HL-60 (cell line): ENCODE results near the gene SEPTIN12.

ENCODE experiments used
- DNase-seq, 2 experiments: peaks; one replicate each; pipeline ENCODE4 v3.0.0-alpha.2; 2010 to 2020; ENCODE audit warnings: low read depth in 1 of 2, low spot score in 1 of 2
- H3K27ac ChIP-seq: fragments of 250-450 bp; sonication (Bioruptor Pico); replicated peaks from 2 replicates; pipeline ENCODE4 v1.5.1; 2020; ENCODE audit warnings: mild to moderate bottlenecking, moderate library complexity
- H3K27me3 ChIP-seq: fragments of 250-450 bp; sonication (Bioruptor Pico); 2 replicates; pipeline ENCODE4 v1.5.1; 2021; ENCODE audit warnings: mild to moderate bottlenecking, moderate library complexity; ENCODE audit not compliant: insufficient read depth, poor library complexity, severe bottlenecking
- H3K4me3 ChIP-seq: replicated peaks from 2 replicates; pipeline ENCODE4 v1.5.1; 2011; ENCODE audit warnings: mild to moderate bottlenecking, control low read depth, low read length; ENCODE audit not compliant: insufficient read depth
- GABPA ChIP-seq: IDR thresholded peaks from 2 replicates; pipeline ENCODE4 v1.6.1; 2012; ENCODE audit warnings: low read depth
- POLR2AphosphoS5 ChIP-seq: IDR thresholded peaks from 2 replicates; pipeline ENCODE4 v1.6.1; 2012; ENCODE audit warnings: low read depth
- SPI1 ChIP-seq: IDR thresholded peaks from 2 replicates; pipeline ENCODE4 v1.6.1; 2012; ENCODE audit warnings: low read depth, mild to moderate bottlenecking, borderline replicate concordance
- TF ChIP-seq, protein P1 (sequence below): IDR thresholded peaks from 2 replicates; pipeline ENCODE4 v1.6.1; 2012; ENCODE audit warnings: low read depth; ENCODE audit not compliant: insufficient replicate concordance
- TF ChIP-seq, protein P2 (sequence below): IDR thresholded peaks from one replicate; pipeline ENCODE4 v1.5.1; 2011; ENCODE audit warnings: low read length, control low read depth, inconsistent platforms; ENCODE audit not compliant: insufficient read depth

Gene SEPTIN12

DNA sequence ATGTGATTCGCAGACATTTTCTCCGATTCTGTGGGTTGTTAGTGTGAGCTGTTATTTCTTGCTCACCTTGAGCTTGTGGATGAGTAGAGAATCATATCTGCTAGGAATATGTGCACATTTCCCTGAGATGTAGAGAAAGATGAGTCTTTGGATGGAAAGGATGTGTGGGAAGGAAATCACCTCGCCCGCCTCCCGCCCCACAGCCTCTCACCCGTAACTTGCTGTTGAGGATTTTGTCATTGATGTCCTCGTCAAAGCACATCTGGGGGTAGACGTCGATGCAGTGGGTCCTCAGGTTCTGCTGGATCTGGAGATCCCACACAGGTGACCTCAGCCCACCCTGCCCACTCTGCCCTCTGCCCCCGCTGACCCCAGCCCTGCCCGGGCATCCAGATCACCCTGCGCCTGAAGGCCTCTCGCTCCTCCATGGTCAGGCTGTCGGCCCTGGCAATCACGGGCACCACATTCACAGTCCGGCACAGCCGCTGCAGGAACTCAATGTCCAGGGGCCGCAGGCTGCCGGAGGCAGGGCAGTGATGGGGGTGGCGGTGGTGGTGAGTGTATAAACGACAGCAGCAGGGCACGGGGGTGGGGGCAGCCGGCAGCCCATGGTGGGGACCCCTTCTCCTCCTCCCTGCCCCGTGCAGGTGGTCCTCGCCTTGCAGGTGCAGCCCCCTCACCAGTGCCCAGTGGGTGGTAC lies 4.7 kb downstream of the SEPTIN12 start:
- TF ChIP-seq, protein P1, sequence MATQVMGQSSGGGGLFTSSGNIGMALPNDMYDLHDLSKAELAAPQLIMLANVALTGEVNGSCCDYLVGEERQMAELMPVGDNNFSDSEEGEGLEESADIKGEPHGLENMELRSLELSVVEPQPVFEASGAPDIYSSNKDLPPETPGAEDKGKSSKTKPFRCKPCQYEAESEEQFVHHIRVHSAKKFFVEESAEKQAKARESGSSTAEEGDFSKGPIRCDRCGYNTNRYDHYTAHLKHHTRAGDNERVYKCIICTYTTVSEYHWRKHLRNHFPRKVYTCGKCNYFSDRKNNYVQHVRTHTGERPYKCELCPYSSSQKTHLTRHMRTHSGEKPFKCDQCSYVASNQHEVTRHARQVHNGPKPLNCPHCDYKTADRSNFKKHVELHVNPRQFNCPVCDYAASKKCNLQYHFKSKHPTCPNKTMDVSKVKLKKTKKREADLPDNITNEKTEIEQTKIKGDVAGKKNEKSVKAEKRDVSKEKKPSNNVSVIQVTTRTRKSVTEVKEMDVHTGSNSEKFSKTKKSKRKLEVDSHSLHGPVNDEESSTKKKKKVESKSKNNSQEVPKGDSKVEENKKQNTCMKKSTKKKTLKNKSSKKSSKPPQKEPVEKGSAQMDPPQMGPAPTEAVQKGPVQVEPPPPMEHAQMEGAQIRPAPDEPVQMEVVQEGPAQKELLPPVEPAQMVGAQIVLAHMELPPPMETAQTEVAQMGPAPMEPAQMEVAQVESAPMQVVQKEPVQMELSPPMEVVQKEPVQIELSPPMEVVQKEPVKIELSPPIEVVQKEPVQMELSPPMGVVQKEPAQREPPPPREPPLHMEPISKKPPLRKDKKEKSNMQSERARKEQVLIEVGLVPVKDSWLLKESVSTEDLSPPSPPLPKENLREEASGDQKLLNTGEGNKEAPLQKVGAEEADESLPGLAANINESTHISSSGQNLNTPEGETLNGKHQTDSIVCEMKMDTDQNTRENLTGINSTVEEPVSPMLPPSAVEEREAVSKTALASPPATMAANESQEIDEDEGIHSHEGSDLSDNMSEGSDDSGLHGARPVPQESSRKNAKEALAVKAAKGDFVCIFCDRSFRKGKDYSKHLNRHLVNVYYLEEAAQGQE: no peak
- TF ChIP-seq GABPA (no peak), POLR2AphosphoS5 (no peak), SPI1 (no peak)
- TF ChIP-seq, protein P2, sequence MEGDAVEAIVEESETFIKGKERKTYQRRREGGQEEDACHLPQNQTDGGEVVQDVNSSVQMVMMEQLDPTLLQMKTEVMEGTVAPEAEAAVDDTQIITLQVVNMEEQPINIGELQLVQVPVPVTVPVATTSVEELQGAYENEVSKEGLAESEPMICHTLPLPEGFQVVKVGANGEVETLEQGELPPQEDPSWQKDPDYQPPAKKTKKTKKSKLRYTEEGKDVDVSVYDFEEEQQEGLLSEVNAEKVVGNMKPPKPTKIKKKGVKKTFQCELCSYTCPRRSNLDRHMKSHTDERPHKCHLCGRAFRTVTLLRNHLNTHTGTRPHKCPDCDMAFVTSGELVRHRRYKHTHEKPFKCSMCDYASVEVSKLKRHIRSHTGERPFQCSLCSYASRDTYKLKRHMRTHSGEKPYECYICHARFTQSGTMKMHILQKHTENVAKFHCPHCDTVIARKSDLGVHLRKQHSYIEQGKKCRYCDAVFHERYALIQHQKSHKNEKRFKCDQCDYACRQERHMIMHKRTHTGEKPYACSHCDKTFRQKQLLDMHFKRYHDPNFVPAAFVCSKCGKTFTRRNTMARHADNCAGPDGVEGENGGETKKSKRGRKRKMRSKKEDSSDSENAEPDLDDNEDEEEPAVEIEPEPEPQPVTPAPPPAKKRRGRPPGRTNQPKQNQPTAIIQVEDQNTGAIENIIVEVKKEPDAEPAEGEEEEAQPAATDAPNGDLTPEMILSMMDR: no peak
- Histone ChIP-seq H3K27me3 (no peaks in the 10 kb centered on the region), H3K27ac (no peak overlapping the region), H3K4me3 (no peak overlapping the region)
- DNase-seq: no peak

DNA sequence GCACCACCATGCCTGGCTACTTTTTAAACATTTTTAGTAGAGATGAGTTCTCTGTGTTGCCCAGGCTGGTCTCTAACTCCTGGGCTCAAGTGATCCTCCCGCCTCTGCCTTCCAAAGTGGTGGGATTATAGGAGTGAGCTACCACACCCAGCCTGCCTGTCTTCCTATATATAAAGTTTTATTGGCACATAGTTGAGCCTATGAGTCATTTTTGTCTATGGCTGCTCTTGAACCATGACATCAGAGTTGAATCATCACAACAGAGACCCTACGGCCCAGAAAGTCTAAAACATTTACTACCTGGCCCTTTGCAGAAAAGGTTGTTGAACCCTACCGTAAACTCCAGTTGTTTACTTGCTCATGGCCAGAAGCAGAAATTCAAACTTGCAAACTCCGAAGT lies 7.9 kb downstream of the SEPTIN12 start:
- no peaks in the 10 kb centered on the region for H3K27me3 ChIP-seq
- DNase-seq: no peak
- TF ChIP-seq, protein P1: no peak
- no peak for TF ChIP-seq GABPA
- no peak for TF ChIP-seq SPI1
- TF ChIP-seq, protein P2: no peak
- no peak for TF ChIP-seq POLR2AphosphoS5
- H3K4me3 ChIP-seq: no peak overlapping the region
- H3K27ac ChIP-seq: no peak overlapping the region

DNA sequence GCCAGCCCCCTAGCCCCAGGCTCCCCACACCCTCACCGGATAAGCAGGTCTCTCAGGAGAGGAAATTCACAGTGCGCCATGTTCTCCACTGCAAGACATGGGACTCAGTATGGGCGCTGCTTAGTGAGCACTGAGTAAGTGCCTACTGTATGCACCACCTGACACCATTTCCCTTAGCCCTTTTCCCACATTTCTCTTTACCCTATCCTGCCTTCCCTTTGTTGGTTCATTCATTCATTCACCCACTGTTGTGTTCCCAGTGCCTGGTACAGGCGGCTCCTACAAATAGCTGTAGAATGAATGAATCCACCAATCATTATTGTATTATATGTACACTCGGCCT lies 10.1 kb downstream of the SEPTIN12 start:
- H3K27me3 ChIP-seq: no peaks in the 10 kb centered on the region
- H3K27ac ChIP-seq: no peak overlapping the region
- H3K4me3 ChIP-seq: no peak overlapping the region
- TF ChIP-seq GABPA (no peak), SPI1 (no peak), POLR2AphosphoS5 (no peak)
- TF ChIP-seq, protein P2: no peak
- TF ChIP-seq, protein P1: no peak
- DNase-seq: no peak
